ENCODE results near the gene ANKRD33B. TPM values are rescaled to one million over a fixed set of nuclear protein-coding genes. Genes with fewer than 3 reads are reported as not detected.

The ANKRD33B gene
- total and polyA plus RNA-seq, 2 experiments from 2014 or later: 2.9 to 15.4 TPM

DNA sequence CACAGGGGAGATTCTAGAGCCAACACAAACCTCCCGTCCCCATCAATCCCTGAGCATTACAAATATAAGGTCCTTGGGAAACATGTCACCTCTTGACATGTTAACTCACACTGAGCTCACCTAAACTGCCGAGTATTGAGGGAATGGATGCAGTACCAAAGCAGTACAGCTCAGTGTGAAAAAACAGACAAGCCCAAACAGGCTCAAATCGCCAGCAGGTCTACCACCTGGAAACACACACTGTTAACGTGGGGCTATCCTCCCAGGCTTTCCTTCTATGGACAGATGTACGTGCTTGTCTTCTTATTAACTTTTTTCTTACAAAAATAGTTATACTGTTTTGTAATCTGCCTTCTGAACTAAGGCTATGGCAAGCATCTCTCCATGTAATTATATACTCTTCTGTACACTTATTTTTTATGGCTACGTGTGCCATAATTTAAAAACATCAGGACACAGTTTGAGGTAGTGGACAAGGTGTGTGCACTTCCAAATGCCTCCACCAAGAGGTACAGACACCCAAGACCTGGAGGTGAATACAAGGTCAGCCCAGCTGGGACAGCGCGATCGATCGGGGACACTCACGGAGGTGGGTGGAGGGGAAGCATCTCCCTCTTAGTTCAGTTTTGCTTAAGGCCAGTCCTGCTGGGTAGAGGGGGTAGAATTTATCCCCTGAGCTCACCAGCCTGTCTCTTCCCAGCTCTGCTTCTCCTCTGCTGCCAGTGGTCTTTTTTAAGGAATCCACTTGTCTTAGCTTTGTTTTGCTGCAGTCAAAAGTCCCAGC is 120.6 kb downstream of the ANKRD33B start:
- no peak for TF ChIP-seq EZH2 (IDR thresholded peaks at IDR 0.05; ENCODE audit: low read depth, unreplicated experiment)
- TF ChIP-seq, protein P1, sequence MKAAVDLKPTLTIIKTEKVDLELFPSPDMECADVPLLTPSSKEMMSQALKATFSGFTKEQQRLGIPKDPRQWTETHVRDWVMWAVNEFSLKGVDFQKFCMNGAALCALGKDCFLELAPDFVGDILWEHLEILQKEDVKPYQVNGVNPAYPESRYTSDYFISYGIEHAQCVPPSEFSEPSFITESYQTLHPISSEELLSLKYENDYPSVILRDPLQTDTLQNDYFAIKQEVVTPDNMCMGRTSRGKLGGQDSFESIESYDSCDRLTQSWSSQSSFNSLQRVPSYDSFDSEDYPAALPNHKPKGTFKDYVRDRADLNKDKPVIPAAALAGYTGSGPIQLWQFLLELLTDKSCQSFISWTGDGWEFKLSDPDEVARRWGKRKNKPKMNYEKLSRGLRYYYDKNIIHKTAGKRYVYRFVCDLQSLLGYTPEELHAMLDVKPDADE (IDR thresholded peaks at IDR 0.05): no peak
- TF ChIP-seq, protein P2, sequence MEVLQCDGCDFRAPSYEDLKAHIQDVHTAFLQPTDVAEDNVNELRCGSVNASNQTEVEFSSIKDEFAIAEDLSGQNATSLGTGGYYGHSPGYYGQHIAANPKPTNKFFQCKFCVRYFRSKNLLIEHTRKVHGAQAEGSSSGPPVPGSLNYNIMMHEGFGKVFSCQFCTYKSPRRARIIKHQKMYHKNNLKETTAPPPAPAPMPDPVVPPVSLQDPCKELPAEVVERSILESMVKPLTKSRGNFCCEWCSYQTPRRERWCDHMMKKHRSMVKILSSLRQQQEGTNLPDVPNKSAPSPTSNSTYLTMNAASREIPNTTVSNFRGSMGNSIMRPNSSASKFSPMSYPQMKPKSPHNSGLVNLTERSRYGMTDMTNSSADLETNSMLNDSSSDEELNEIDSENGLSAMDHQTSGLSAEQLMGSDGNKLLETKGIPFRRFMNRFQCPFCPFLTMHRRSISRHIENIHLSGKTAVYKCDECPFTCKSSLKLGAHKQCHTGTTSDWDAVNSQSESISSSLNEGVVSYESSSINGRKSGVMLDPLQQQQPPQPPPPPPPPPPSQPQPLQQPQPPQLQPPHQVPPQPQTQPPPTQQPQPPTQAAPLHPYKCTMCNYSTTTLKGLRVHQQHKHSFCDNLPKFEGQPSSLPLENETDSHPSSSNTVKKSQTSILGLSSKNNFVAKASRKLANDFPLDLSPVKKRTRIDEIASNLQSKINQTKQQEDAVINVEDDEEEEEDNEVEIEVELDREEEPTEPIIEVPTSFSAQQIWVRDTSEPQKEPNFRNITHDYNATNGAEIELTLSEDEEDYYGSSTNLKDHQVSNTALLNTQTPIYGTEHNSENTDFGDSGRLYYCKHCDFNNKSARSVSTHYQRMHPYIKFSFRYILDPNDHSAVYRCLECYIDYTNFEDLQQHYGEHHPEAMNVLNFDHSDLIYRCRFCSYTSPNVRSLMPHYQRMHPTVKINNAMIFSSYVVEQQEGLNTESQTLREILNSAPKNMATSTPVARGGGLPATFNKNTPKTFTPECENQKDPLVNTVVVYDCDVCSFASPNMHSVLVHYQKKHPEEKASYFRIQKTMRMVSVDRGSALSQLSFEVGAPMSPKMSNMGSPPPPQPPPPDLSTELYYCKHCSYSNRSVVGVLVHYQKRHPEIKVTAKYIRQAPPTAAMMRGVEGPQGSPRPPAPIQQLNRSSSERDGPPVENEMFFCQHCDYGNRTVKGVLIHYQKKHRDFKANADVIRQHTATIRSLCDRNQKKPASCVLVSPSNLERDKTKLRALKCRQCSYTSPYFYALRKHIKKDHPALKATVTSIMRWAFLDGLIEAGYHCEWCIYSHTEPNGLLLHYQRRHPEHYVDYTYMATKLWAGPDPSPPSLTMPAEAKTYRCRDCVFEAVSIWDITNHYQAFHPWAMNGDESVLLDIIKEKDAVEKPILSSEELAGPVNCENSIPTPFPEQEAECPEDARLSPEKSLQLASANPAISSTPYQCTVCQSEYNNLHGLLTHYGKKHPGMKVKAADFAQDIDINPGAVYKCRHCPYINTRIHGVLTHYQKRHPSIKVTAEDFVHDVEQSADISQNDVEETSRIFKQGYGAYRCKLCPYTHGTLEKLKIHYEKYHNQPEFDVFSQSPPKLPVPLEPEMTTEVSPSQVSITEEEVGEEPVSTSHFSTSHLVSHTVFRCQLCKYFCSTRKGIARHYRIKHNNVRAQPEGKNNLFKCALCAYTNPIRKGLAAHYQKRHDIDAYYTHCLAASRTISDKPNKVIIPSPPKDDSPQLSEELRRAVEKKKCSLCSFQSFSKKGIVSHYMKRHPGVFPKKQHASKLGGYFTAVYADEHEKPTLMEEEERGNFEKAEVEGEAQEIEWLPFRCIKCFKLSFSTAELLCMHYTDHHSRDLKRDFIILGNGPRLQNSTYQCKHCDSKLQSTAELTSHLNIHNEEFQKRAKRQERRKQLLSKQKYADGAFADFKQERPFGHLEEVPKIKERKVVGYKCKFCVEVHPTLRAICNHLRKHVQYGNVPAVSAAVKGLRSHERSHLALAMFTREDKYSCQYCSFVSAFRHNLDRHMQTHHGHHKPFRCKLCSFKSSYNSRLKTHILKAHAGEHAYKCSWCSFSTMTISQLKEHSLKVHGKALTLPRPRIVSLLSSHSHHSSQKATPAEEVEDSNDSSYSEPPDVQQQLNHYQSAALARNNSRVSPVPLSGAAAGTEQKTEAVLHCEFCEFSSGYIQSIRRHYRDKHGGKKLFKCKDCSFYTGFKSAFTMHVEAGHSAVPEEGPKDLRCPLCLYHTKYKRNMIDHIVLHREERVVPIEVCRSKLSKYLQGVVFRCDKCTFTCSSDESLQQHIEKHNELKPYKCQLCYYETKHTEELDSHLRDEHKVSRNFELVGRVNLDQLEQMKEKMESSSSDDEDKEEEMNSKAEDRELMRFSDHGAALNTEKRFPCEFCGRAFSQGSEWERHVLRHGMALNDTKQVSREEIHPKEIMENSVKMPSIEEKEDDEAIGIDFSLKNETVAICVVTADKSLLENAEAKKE (CRISPR knock-in tag; IDR thresholded peaks at IDR 0.05): no peak
- TF ChIP-seq POLR2AphosphoS5 (IDR thresholded peaks at IDR 0.05; ENCODE audit: low read depth): no peak
- no peak for TF ChIP-seq ZNF331 (CRISPR knock-in tag; IDR thresholded peaks at IDR 0.05; ENCODE audit: low read depth)
- TF ChIP-seq ZNF114 (CRISPR knock-in tag; IDR thresholded peaks at IDR 0.05): no peak
- TF ChIP-seq, protein P3, sequence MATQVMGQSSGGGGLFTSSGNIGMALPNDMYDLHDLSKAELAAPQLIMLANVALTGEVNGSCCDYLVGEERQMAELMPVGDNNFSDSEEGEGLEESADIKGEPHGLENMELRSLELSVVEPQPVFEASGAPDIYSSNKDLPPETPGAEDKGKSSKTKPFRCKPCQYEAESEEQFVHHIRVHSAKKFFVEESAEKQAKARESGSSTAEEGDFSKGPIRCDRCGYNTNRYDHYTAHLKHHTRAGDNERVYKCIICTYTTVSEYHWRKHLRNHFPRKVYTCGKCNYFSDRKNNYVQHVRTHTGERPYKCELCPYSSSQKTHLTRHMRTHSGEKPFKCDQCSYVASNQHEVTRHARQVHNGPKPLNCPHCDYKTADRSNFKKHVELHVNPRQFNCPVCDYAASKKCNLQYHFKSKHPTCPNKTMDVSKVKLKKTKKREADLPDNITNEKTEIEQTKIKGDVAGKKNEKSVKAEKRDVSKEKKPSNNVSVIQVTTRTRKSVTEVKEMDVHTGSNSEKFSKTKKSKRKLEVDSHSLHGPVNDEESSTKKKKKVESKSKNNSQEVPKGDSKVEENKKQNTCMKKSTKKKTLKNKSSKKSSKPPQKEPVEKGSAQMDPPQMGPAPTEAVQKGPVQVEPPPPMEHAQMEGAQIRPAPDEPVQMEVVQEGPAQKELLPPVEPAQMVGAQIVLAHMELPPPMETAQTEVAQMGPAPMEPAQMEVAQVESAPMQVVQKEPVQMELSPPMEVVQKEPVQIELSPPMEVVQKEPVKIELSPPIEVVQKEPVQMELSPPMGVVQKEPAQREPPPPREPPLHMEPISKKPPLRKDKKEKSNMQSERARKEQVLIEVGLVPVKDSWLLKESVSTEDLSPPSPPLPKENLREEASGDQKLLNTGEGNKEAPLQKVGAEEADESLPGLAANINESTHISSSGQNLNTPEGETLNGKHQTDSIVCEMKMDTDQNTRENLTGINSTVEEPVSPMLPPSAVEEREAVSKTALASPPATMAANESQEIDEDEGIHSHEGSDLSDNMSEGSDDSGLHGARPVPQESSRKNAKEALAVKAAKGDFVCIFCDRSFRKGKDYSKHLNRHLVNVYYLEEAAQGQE (IDR thresholded peaks at IDR 0.05; ENCODE audit: unreplicated experiment): no peak
- no peak for TF ChIP-seq JUNB (IDR thresholded peaks at IDR 0.05; ENCODE audit: unreplicated experiment)
- no peak for TF ChIP-seq NANOG (IDR thresholded peaks at IDR 0.05; ENCODE audit: borderline replicate concordance)
- TF ChIP-seq EZH2phosphoT487 (IDR thresholded peaks at IDR 0.05; ENCODE audit: unreplicated experiment): no peak
- TF ChIP-seq, protein P4, sequence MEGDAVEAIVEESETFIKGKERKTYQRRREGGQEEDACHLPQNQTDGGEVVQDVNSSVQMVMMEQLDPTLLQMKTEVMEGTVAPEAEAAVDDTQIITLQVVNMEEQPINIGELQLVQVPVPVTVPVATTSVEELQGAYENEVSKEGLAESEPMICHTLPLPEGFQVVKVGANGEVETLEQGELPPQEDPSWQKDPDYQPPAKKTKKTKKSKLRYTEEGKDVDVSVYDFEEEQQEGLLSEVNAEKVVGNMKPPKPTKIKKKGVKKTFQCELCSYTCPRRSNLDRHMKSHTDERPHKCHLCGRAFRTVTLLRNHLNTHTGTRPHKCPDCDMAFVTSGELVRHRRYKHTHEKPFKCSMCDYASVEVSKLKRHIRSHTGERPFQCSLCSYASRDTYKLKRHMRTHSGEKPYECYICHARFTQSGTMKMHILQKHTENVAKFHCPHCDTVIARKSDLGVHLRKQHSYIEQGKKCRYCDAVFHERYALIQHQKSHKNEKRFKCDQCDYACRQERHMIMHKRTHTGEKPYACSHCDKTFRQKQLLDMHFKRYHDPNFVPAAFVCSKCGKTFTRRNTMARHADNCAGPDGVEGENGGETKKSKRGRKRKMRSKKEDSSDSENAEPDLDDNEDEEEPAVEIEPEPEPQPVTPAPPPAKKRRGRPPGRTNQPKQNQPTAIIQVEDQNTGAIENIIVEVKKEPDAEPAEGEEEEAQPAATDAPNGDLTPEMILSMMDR (conservative IDR thresholded peaks at IDR 0.05; ENCODE audit: low read depth in 2 of 2): no peak
- no peak for TF ChIP-seq CREB1 (CRISPR knock-in tag; IDR thresholded peaks at IDR 0.05; ENCODE audit: low read depth)
- no peak for TF ChIP-seq STAT1 (IDR thresholded peaks at IDR 0.05; ENCODE audit: unreplicated experiment)
- ATAC-seq (peak; percentile 38), DNase-seq (ENCODE audit: low spot score) (no peak)
- Histone ChIP-seq H3K9me2 (ENCODE audit: insufficient read depth) (no peaks in the 10 kb centered on the region), H3K4me3 (no peak overlapping the region), H4K20me1 (replicated peaks; ENCODE audit: insufficient read depth) (no peaks in the 10 kb centered on the region; the same call in 1 of the 2 replicates), H3K4me2 (no peak overlapping the region), H3K27me3 (ENCODE audit: insufficient read depth) (no peaks in the 10 kb centered on the region), H2AFZ (no peak overlapping the region), H3K36me3 (ENCODE audit: insufficient read depth) (no peaks in the 10 kb centered on the region), H3K27ac (ENCODE audit: low read depth) (no peak overlapping the region), H3K79me2 (replicated peaks; ENCODE audit: insufficient read depth) (no peaks in the 10 kb centered on the region), H3F3A (replicated peaks; ENCODE audit: low read depth) (no peaks in the 10 kb centered on the region), H3K4me1 (ENCODE audit: insufficient read depth) (peaks cover 19% of the 10 kb centered on the region)
- Mint-ChIP-seq H3K4me3 (no peak overlapping the region), H3K4me1 (peaks cover 22% of the 10 kb centered on the region), H3K9me3 (peaks cover 9% of the 10 kb centered on the region; the same call in 2 of the 3 replicates), H3K27ac (peak overlapping the region; percentile 16; the same call in 1 of the 2 replicates), H3K36me3 (ENCODE audit: low read depth) (peaks cover 36% of the 10 kb centered on the region), H3K27me3 (ENCODE audit: insufficient read depth, low read depth, poor library complexity) (peaks cover 4% of the 10 kb centered on the region)

Data from GM23338 (cell line).